Measurements from ENCODE around the gene NKIRAS1.

NKIRAS1 gene

DNA sequence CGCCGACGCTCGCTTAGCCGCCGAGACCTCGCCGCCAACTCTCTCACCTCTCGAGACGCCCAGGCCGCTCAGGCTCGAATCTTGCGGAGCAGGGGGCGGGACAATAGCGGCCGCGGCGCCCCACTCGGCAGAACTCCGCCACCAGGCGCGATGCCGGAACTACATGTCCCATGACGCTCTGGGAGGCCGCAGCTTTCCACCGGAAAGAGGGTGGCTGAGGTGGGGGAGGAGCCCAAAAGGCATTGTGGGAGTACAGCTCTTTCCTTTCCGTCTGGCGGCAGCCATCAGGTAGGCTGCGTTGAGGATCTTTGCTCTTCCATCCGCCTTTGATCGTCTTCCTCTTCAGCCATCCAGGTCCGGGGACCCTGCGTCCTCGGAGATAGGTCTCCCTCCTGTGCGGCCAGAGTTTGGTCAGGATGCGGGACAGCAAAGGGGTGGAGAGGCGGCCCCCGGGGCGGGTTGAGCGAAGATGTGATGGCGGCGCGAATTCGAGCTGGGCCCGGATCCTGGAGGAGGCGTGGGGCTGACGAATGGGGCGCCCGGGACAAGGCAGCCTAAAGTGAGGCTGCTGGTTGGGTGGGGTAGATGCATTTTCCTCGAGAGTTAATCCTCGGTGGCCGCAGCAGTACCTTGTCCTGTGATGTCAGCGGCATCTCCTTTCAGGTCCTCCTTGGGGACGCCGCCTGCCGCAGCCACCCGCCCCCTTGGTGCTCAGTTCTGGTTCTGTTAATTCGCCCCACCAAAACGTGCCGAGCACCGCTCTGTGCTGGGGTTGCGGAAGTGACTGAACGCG, at the start of gene NKIRAS1, which contains the start of gene RPL15:
TSS of gene NKIRAS1 (minus strand) at position 105 of the 793 bp plus-strand sequence. CDS start 6,086 bp downstream, outside the sequence.
TSS of gene RPL15 (plus strand) at position 247 of the 793 bp plus-strand sequence. CDS start 728 bp downstream, outside the sequence.
- peak; percentile 94 for DNase-seq (ENCODE audit: low read depth)

GRCh38 chr3:23966328-23966727, 49.5 kb upstream of the NKIRAS1 start:
- no peak for DNase-seq (ENCODE audit: low read depth)

- no peak for DNase-seq (ENCODE audit: low read depth)
Observed at GRCh38 chr3:23964537-23965235, 47.9 kb upstream of the NKIRAS1 start.

DNA sequence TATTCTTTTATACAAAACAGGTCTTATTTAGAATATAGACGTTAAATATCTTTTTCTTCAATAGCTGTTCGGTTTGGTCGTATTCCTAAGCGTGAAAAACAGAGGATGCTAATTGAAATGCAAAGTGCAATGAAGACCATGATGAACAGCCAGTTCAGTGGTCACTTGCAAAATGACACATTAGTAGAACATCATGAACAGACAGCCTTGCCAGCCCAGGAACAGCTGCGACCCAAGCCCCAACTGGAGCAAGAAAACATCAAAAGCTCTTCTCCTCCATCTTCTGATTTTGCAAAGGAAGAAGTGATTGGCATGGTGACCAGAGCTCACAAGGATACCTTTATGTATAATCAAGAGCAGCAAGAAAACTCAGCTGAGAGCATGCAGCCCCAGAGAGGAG, 45.1 kb upstream of the NKIRAS1 start:
- DNase-seq (ENCODE audit: low read depth) = no peak

- DNase-seq (ENCODE audit: low read depth) = no peak
Observed at GRCh38 chr3:23961066-23961465, 44.3 kb upstream of the NKIRAS1 start.

DNA sequence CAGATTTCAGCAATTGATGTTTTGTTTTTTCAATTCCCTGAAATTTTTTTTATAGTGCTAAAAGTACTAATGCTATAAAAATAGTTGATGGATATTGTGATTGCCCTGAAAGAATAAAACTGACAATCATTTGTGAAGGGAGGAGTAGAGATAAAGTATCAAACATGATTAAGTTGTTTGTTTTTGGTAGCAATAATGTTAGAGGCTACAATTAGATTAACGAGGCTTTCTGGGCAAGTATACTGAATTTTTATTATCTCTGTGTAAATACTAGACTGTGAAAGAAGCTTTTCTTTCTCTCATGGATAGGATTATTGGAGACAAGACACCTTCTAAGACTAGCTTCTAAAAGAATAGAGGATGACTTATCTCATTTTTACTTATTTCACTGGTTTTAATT, 43.9 kb upstream of the NKIRAS1 start:
- no peak for DNase-seq (ENCODE audit: low read depth)

DNA sequence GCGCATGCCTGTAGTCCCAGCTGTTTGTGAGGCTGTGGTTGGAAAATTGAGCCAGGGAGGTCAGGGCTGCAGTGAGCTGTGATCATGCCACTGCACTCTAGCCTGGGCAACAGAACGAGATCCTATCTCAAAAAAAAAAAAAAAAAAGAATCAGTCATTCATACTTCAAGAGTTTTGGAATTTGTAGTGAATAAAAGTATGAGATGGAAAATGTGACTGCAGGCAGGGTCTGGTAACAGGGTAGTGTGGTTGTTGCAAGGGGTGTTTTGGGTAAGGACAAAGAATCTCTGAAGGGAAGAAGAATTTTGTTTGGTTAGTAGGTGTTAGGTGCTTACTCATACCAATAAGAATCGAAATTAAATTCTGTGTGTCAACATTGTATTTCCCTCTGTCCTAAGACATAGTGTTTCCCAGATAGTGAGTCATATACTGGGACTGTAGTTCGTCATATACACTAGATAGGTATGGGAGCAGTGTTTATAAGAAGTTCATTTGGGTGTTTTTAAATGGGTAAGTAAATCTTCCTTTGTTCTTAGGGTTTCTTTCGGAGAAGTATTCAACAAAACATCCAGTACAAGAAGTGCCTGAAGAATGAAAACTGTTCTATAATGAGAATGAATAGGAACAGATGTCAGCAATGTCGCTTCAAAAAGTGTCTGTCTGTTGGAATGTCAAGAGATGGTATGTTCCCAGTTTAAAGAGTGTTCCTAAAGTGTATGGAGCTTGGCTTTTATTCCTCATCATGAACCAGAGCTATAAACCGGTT, 42.5 kb upstream of the NKIRAS1 start:
- no peak for DNase-seq (ENCODE audit: low read depth)

- DNase-seq (ENCODE audit: low read depth) = no peak
Observed at GRCh38 chr3:23956701-23957100, 39.9 kb upstream of the NKIRAS1 start.

- no peak for DNase-seq (ENCODE audit: low read depth)
Observed at GRCh38 chr3:23954144-23954543, 37.4 kb upstream of the NKIRAS1 start.

- no peak for DNase-seq (ENCODE audit: low read depth)
Observed at GRCh38 chr3:23953523-23953922, 36.7 kb upstream of the NKIRAS1 start.

DNA sequence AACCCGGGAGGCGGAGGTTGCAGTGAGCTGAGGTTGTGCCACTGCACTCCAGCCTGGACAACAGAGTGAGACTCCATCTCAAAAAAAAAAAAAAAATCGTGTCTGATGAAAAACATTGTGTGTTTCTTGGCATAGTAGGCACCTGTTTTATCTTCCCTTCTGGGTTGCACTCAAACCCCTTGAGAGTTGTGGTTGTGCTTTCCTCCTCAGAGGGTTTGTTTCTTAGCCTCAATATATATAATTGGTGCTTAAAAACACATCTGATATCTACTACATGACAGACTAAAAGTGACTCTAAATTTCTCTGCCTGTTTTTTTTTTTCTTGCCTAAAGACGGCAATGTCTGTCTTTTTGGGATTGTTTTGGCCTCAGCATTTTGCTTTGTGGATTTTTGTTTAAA, 35.9 kb upstream of the NKIRAS1 start:
- no peak for DNase-seq (ENCODE audit: low read depth)

DNA sequence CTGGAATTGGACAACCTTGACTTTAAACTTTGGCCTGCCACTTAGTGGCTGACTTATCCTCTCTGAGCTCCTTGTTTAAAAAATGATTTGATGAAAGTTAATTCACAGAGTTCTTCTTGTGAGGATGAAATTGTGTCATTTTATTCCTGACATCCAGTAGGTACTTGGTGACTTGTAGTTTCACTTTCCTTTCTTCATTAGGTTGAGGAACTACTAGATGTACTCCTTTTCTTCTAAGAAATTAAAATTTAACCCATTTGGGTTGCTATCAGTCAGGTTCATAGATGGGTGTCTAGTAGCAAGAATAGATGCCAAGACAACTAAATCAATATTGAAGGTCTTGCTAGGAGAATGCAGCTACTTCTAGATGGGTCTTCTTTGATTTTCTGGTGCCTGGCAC, 33.5 kb upstream of the NKIRAS1 start:
- no peak for DNase-seq (ENCODE audit: low read depth)

- DNase-seq (ENCODE audit: low read depth) = no peak
Observed at GRCh38 chr3:23949784-23950183, 33.0 kb upstream of the NKIRAS1 start.

DNA sequence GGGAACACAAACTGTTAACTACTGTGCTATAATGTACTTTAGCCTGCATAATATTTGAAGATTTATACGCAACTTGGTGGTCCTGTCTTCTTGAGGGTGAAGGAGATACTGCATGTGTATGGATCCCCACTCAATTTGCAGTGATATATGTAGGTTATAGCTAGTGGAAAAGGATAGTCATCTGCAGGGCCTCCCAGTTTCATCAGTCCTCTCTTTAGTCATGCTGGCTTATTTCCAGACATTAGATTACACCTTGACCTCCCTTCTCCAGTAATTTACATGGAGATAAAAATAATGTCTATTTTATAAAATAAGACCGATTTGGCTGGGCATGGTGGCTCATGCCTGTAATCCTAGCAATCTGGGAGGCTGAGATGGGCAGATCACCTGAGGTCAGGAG, 32.0 kb upstream of the NKIRAS1 start:
- DNase-seq (ENCODE audit: low read depth) = no peak

DNA sequence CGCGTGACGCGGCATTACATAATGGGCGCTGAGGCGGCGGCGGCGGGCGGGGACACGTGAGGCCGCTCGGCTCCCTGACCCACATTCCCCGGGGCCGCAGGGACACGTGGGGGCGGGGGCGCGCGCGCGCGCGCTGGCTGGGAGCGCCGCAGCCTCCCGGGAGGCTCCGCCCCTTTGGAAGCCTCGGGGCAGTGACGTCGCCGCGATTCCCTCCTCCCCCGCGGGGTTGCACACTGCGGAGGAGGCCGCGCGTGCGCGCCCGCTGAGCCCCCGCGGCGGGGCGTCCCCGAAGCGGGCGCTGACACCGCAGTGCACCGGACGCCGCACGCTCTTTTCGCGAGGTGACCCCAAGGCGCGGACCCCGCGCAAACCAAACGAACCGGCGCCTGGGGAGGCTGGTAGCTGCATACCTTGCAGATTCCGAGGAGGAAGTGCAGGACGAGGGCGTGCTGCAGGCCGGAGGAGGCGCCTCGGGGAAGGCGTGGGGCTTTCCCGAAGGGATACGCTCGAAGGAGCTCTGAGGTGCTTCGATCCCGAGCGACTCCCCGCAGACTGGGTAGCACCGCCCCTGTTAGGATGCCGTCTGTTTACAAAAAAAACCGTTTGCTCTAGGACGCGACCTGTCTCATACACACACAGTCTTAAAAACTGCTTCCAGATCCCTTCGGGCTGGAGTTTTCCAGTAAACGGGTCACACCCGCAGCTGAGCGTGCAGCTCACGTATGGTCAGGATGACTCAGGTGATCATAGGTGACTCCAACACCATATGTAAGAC, 29.3 kb upstream of the NKIRAS1 start:
- peak; percentile 97 for DNase-seq (ENCODE audit: low read depth)

- no peak for DNase-seq (ENCODE audit: low read depth)
Observed at GRCh38 chr3:23945663-23945912, 28.8 kb upstream of the NKIRAS1 start.

- peak; percentile 74 for DNase-seq (ENCODE audit: low read depth)
Observed at GRCh38 chr3:23944861-23945662, 28.3 kb upstream of the NKIRAS1 start, which contains the start of gene NR1D2. Gene NR1D2 (plus strand): TSS chr3:23945286. CDS start chr3:23945579, 293 bp downstream.

GRCh38 chr3:23944007-23944783, 27.4 kb upstream of the NKIRAS1 start:
- DNase-seq (ENCODE audit: low read depth) = no peak

DNA sequence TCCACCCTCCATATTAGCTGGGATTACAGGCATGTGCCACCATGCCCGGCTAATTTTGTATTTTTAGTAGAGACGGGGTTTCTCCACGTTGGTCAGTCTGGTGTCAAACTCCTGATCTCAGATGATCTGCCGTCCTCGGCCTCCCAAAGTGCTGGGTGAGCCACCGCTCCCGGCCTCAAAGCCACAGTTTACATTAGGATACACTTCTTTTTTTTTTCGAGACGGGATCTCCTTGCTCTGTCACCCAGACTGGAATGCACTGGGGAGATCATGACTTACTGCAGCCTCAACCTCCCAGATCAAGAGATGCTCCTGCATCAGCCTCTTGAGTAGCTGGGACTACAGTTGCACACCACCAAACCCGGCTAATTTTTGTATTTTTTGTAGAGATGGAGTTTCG, 25.8 kb upstream of the NKIRAS1 start:
- no peak for DNase-seq (ENCODE audit: low read depth)

DNA sequence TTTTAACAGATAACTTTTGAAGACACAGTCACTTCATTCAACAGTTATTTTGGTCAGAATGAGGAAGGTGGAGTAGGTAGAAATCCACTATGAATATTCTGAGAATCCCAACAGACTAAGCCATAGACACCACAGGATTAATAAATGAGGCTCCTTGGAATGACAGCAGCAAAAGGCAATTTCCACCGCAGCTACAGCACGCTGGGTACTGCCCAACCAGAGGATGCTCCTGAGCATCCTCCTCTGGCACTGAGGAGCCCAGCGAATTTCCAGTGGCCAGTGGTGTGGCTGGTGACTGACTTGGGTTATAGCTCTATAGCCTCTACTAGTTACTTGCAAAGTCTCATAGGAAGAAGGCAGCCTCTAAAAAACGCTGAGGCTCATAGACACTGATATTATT, 24.6 kb upstream of the NKIRAS1 start:
- DNase-seq (ENCODE audit: low read depth) = no peak

Measured in stimulated activated CD8-positive, alpha-beta memory T cell treated with anti-CD3 and anti-CD28 coated beads, Interleukin-4, amount 100 ng/mL, for 24 hours (primary cell).